AG08396 (cell line): ENCODE results near the gene CEBPE.
"Not testable (repeated sequence)": the region's sequence is repeated elsewhere in the genome, so short reads cannot be mapped to it uniquely, and the experiment has no call there.

ENCODE experiments used
- DNase-seq: peaks from one replicate; pipeline ENCODE4 v3.0.0; 2012; ENCODE audit warnings: low spot score, mixed read lengths

Gene CEBPE

DNA sequence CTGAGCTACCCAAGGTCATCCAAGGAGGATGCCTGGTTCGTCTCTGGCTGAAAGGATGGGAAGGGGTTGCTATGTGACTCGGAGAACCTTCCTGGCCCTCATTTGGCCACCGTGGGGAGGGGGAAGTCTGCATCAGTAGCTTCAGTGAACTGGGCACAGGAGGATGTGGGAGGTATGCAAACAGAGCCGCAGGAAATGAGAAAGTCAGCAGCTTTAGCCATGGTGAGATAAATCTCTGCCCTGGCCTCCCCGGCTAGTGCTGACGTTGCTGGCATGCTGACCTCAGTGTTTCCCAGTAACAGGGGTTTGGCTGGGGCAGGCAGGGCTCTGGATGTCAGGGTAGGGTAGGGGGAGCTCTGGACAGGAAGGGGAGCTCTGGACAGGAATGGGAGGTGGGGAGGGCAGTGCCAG, 2.3 kb upstream of the CEBPE start:
- DNase-seq: peak; percentile 43

DNA sequence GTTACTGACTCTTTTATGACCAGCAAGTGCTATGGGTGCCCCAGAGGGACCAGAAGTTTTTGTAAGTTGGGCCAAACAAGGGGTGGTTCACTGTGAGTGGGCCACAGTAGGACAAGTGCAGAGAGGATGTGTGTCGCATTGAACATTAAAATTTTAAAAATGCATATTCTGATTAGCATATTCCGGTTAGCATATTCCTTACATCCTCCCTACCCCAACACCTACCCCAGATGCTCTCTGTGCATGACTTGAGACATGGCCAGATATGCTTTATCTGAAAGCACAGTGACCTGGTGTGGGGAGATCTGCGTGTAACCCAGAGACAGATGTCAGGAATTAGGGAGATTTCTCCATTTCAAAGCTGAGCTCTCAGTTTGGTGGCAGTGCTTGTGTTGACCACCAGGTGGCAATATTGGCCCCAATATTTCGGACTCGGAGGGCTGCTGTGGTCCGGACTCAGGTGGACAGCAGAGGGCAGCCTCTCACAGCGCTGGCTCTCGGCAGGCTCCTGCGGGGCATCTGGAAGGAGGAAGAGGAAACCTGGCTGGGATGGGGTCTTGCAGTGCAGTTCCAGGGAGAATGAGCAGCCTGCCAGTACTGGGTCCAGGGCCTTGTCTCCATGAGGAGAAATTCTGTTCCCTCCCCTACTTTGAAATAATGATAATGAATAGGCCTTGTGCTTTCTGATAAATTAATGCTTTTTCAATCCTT, 1.6 kb upstream of the CEBPE start:
- peak; percentile 89 for DNase-seq

DNA sequence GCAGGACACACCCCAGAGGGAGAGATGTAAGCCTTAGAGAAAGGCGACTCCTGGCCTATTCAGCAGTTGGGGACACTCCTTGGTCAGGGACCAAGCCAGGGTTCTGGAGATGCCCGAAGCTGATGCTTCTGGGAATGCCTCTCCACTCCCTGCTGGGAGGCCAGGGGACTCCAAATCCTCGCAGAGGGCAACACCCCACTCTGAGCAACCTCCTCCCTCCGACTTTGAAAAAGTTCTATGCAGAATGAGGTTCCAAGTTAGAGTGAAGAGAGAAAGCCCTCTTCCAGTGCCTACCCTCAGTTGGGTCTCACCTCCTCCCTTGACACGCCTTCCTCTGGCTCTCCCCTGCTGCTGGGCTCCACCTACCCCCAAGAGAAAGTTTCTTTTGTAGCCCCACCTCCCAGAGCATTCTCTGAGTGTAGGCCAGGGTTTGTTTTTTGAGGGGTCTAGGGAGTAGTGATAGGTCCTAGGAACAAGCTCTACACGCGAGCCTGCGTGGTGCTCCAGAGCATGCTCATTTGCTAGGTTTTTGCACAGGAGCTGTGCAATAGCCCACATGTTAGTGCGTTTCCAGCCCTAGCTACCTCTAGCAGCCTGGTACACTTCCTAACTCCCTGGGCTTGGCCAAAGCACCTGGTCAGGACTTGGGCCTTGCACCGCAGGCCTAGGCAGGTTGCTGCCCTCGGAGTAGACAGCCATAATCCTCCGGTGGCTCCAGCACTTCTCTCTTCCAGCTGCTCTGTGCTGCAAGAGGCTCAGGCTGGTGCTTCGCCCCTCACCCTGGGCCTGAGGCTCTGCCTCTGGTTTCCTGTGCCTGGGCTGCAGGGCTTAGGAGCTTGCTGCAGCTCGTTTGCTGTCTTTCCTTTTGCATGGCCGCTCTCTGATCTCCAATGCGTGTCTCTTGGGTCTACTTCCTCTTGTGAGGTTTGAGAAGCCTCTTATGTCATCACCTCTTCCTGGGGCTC, 590 bp upstream of the CEBPE start:
- no peak for DNase-seq

DNA sequence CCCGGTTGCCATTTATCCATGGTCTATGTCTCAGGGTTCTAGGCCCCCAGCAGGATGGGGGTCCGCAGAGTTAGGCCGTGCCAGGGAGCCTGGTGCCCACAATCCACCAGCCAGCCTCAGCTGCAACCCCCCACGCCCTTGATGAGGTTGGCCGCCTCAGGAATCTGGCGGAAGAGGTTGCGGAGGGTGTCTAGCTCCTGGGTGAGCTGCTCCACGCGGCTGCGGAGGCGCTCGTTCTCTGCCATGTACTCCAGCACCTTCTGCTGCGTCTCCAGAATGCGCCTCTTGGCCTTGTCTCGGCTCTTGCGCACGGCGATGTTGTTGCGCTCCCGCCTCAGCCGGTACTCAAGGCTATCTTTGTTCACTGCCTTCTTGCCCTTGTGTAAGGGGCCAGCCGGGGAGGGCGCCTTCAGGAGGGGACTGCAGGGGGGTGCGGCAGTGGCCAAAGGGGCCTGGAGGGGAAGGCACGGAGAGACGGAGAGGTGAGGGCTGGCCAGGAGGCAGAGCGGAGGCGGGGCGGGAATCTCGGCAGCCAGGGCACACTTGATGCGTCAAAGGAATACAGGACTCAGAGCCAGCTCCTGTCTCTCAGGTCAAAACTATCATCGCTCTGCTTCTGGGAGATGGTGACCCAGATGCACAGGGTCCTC, 1.6 kb downstream of the CEBPE start:
- DNase-seq: no peak

DNA sequence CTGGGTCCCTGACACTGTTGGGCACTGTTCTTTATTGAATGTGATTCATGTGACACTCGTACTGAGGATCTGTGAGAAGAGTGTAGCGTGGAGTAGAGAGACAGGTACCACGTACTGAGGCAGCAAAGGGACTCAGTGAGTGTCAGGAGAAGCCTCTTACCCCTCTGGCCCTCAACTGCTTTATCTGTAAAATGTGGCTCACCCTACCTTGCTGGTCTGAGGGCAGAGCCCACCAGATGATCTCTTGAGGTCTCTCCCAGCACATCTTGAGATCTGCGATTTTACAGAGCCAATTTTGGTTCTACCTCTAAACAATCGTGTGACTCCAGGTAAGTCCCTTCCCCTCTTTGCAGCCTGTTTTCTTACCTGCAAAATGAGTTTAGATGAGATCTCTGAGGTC, 3.1 kb downstream of the CEBPE start:
- DNase-seq: no peak

DNA sequence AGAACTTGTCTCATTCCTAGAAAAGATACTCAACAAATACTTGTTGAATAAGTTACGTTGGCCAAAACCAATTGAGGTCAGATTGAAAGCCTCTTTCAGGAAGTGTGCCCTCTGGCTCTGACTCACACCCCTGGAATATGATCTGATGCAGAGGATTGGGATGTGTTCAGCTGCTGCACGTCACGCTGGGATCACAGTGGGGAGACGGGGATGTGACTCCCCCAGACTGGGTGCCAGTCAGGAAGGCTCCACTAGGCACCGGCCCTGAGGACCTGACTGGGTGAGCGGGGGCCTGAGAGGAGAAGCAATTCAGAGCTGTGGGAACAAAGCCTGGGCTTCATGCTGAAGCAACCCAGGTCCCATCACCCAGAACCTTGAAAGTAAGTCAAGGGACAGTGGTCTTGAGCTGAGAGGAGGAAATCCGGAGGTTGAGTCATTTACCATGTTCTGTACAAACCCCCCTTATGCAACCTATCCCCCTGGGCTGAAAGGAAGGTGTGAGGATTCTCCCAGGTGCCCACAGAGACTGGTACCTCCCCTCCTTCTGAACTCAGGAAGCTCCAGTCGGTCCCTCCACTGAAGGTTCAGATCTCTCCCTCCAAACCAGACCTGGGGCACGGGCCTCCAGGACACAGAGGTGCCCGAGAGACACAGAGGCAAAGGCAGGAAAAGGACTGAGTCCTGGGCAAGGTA, 3.9 kb downstream of the CEBPE start:
- DNase-seq: peak; percentile 96

DNA sequence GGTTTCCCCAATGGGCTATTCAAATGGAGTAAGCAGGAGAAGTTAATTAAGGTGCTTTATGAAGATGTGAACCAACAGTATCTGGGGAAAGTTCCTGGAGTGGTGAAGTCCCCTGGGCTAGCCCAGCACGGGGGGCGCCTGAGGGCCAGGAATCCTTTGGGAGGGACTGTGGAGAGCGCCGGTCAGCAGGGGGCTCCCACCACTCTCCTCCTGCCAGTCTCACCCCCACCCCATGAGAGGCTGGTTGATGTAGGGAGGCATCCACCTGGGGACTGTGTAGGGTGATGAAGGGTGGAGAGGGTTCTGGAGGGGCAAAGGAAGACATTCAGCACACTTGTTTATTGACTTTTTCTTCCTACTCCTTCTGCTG, 4.4 kb downstream of the CEBPE start:
- DNase-seq: no peak

DNA sequence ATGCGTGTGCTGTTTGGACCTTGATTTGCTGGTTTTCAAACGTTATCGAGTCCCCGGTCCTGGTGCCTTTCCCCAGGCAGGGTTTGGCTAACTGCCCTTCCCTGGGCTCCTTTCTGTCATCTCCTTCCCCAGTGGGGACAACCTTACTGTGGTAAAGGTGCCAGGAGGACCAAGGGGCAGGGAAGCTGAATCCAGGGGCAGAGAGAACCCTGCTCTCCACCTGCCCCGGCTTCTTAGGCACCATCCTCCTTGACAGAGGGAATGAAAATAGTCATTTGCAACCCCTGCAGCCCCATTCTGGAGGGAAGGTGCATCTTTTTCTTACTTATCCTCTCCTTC, 5.0 kb downstream of the CEBPE start:
- DNase-seq: no peak

DNA sequence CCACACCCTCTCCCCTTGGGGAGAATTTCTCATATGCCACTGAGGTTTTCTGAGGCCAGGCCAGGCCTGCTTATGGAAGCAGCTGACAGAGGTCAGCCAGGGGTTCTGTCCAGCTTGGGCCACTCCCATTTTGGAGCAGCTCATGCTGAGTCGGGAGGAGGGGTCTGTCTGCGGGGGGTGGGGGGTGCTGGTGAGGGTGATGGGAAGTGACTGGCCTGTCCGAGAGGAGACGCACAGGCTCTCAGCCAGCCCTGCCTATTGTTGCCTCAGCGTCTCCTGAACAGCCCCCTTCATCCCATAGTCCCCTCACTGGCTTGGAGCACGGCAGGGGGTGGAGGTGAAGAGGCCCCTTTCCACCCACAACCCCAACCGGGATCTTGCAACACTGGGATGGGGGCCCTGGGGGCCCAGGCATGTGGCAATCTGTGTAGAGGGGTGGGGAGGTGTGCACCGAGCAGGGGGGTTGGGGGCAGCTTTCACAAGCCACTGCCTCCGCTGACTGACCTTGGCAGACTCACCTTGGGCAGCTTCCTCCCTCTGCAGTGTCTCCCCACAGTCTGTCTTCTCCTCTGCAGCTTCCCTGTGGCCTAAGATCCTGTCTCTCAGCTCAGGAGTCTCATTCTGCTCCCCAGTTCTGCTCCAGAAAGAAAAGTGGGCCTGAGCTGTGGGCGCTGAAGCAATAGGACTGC, 5.5 kb downstream of the CEBPE start:
- DNase-seq: no peak

DNA sequence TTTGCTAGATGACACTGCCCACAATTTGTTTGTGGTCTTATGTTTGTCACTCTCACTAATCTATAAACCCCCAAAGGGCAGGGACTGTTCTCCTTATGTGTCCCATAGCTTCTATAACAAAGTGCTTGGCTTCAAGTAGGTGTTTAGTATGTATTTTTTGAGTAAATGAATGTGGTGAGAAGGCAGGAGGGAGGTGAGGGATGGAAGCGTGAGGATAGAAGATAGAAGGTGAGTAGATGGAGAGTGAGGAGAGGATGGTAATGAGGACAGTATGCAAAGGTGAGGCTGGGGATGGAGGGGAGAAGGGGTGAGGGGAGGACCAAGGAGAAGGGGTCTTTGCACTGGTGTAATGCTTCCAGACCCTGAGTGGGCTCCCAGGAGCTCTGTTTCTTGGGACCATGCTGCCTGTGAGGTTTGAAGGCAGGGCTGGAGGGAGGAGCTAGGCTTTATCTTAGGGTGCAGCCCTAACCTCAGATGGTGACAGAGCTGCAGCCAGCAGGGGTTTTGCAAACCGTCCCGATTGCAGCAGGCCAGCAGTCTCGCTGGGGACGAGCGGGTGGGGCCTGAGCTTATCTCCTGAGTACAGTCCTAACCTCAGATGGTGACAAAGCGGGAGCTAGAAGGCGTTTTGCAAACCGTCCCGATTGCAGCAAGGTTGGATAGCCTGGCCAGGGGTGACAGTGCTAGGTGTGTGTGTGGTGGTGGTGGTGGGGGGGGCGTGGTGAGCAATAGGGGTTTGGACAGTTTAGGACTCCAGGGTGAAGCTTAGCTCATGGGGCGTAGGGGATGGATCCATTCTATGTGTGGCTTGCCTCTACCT, 6.5 kb downstream of the CEBPE start:
- no peak for DNase-seq

DNA sequence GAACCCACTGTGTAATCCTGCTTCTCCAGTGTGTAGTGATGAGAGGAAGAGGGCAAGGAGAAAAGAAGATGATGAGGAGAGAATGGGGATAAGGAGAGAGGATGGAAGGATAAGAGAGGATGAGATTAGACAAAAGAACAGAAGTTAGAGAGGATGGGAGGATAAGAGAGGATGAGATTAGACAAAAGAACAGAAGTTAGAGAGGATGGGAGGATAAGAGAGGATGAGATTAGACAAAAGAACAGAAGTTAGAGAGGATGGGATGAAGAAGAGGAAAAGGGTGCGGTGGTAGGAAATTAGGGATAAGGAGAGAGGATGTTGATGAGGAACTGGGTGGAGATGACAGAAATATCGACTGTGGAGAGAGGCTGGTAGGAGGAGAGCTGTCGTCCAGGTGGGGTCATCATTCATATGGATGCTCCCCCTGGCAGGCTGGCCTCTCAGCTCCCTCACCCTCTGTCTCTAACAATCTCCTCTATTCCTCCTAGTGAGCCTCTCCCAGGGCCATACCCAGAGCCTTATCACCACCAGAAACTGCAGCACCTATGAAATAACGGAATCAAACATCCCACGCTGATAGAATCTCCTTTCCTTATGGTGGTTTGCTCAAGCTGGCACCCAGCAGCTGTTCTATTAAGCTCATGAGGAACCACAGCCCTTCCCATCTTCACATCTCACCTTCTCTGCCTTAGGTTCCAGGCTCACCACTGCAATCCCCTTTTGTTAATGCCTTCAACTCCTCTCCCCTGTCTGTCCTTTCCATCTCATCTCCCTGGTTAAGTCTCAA, 8.3 kb downstream of the CEBPE start:
- DNase-seq: no peak

DNA sequence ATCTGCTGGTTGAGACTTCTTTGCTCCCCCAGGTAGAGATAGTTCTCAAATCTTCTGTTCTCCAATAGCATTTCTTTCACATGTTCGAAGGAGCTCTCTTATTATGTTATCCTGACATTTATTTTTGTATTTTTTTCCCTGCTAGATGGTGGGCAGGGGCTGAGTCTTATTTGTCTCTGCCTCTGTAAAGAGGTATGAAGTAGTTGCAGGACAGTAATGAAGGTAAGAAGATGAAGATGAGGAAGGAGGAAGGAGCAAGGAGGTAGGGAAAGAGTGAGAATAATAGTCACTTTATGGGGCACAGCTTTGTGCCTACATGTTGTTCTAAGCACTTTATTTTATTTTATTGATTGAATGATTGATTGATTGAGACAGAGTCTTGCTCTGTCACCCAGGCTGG, 9.3 kb downstream of the CEBPE start:
- no peak for DNase-seq

DNA sequence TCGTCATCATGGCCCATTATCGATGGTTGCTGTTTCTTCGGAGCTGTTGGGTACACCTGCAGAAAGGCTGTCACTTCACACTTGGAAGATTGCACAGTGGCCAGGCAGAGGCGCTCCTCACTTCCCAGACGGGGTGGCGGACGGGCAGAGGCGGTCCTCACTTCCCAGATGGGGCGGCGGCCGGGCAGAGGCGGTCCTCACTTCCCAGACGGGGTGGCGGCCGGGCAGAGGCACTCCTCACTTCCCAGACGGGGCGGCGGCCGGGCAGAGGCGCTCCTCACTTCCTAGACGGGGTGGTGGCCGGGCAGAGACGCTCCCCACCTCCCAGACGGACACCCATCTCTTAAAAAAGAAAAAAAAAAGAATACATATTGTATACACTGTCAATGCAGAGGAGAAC, 10.9 kb downstream of the CEBPE start:
- not testable (repeated sequence) for DNase-seq

DNA sequence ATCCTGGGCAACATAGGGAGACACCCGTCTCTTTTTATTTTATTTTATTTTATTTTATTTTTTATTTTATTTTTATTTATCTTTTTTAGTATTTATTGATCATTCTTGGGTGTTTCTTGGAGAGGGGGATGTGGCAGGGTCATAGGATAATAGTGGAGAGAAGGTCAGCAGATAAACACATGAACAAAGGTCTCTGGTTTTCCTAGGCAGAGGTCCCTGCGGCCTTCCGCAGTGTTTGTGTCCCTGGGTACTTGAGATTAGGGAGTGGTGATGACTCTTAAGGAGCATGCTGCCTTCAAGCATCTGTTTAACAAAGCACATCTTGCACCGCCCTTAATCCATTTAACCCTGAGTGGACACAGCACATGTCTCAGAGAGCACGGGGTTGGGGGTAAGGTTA, 11.4 kb downstream of the CEBPE start:
- not testable (repeated sequence) for DNase-seq

DNA sequence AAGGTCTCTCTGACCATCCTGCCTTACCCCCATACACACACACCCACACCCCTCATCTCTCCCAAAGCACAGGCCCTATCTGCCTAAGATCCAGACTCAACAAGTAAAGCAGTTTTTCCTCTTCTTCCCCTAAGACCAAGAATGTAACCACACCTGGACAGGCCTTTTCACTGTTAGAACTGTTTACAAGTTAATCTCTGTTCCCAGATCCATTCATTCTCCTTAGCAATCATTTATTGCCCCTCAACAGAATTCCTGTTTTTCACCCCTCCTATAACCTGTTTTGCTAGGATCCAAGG, 12.4 kb downstream of the CEBPE start:
- DNase-seq: no peak

DNA sequence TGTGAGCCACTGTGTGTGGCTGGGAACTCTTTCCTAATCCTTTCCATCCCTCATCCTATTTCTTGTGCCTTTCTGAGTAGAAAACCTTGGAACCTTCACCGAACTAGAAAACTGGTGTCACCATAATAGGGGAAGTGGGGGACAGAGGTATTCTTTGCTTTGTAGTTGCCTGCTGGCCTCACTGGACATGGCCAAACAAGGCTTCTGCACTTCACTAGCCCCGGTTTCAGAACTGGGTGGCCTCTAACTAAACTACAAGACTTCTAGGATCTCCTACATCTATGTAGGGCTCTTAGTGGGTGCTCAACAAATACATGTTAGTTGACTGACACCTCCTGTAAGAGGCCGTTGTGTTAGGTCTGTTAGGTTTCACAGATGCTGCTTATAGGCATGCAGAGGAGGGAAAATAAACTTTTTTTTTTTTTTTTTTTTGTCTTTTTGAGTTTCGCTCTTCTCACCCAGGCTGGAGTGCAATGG, 13.7 kb downstream of the CEBPE start:
- no peak for DNase-seq

DNA sequence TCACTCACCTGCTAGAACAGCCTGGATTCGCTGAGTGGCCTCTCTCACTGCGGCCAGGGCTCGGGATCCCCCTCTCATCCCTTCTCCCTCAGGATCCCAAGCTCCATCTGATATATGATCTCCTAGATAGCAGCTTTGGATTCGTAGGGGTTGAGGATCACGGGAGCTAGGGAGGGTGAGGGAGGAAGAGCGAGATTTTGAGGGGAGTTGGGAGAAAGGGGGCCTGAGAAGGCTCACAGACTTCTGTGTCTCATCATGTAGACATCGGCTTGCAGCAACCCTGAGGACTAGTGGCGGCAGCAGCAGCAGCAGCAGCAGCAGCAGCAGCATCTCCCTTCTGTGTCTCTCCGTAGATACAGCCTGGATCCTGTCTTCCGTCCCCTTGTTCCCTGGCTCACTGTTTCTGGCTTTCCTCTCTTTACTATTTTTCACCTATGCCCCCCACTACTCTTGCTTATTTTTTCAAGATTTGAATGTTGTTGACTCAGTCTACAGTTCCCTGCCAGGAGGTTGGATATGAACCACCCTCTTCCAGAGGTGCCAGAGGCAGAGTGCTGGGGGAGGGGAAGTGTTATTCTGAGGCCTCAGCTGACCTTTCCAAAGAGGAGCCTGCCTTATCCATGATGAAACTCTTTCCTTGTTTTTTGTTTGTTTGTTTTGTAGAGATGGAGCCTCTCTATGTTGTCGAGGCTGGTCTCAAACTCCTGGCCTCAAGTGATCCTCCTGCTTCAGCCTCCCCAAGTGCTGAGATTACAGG, 14.3 kb downstream of the CEBPE start, which contains the start of gene CIROP:
TSS of gene CIROP (minus strand) at position 399 of the 757 bp plus-strand sequence. CDS start at position 330, 69 bp downstream.
- DNase-seq: no peak

DNA sequence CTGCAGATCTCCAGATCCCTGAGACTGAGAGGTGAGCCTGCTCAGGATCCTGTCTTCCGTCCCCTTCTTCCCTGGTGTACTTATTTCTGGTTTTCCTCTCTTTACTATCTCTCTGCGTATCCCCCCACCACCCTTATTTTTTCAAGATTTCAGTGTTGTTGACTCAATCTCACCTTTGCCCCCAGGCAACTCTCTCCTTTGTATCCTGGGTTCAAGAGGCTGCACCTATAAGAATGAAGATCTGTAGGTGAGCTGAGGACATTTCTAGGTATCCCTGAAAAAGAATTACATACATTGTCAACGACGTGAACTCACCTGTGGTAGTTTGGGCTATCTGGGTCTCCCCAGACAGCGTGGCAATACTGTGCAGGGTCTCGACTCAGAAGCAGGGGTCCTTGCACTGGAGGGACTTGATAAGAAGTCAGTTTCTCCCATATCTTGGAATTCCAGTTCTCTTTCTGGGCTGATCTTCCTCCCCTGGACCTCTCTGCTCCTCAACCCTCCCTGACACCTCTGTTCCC, 14.9 kb downstream of the CEBPE start:
- DNase-seq: no peak

DNA sequence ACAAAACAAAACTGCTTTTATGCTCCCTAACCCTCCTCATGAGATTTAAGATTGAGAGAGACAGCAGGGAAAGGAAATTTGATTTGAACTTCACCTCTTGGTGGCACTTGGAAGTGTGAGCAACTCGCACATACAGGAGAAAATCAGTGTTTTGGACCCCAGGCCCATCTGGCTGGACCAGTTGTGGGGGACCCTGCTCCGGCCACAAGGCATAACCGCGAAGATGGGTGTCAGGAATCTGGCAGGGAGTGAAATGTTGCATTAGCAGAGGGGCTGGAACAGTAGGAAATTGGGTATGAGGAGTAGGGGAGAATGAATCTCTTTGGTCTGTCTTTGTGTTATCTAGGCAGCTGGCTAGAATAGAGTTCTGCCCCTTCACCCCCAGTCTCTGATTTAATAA, 15.5 kb downstream of the CEBPE start:
- no peak for DNase-seq
